ENCODE measurements around the gene CD164L2.

Gene CD164L2

DNA sequence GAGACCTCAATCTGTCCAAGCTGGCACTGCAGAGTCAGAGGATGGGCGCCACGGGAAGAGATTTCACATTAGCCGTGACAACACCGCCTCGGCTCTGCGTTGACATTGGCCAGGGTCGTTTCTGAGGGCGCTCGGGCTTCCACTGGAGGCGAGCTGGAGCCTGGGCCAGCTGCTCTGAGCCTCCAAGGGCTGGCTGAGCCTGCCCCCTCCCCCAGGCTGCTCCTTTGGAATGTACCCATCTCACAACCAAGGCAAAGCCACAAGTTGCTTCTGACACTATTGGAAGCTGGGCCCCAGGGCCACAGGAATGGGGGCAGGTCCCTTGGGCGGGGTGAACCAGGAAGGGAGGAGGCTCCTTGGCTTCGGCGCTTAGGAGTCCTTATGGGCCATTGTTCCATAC is 21.9 kb upstream of the CD164L2 start:
- no peak for DNase-seq (ENCODE audit: low read depth in 2 of 2)

DNA sequence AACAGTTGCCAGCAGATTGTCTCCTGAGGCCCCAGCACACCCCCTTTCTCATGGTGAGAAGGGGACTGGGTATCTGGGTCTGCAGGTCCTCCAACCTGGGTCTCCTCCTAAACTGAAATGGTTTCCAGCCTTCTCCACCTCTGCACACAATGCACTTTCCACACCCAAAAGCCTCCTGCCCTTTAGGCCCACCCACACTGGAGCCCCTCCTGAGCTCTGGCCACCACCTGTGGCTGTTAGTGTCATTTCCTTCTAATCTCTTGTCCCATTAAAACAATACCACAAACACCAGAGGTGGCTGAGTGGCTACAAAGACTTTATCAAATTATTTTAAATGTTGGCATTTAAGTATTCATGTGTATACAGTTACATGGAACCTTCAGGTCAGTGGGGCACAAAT is 20.8 kb upstream of the CD164L2 start:
- DNase-seq (ENCODE audit: low read depth in 2 of 2) = no peak

GRCh38 chr1:27403065-27403726 is 20.1 kb upstream of the CD164L2 start:
- no peak for DNase-seq (ENCODE audit: low read depth in 2 of 2)

DNA sequence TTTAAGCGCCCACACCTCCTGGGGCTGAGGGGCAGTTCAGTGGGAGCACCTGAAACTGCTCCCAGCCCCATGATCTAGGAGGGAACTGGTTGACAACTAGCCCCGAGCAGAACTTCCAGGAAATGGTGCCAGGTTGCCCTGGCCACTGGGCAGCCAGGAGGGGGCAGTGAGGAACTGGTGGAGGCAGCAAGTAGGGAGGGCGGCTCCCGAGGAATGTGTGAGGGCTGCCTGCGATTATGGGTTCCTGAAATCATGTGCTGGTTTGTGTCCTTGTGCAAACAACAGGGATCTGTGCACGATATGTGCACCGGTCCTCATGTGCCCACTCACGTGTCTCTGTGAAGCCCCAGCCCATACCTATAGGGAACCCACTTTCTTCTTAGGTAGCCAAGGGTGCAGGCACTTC is 19.2 kb upstream of the CD164L2 start:
- no peak for DNase-seq (ENCODE audit: low read depth in 2 of 2)

DNA sequence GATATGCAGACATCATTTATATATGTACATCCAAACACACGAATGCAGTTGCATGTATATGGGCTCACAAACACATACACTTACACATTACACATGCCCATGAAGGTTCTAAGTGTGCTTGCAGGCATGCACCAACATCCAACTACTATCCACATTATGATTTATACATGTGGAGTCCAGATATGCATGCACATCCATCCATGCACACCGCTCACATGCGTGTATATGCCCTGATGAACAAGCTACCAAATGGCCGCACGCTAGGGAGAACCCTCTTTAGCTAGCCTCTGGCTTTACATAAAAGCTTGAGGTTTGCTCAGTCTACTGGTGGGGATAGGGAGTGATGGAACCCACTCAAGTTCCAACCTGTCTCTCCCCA is 17.8 kb upstream of the CD164L2 start:
- DNase-seq (ENCODE audit: low read depth in 2 of 2) = no peak

DNA sequence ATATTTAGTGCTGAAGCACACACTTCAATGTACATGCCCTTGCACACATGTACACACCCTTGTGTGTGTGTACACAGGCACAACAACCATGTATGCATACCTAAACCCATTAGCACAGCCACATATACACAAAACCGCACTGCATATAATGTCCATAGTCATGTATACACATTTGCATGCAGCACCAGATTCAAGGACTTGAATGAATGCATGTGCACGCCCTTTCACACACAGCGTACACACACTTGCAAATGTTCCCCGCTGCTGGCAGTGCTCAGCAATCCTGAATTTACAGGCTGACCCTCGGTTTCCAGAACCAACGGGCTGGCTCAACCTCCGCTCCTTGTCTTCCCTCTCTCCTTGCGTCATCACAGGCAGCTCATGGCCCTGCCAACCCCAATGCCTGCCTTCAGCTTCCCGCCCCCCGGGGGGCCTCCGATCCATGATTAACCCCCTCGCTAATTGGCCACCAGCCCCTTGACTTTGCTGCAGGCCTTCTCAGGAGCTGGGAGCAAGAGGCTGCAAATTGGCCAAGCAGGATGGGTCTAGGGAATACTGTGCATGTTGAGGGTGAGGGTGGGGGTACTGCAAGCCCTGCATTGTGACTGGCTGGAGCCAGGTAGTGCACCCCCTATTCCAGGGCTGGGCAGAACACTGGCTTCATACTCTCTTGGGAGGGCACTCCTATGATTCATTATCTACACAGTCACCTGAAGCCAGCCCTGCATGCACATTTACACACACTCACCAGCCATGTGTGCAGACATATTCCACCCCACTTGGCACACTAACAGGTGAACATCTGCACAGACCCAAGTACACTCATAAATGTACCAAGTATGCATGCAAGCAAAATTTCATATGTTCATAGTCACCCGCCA is 17.2 kb upstream of the CD164L2 start:
- DNase-seq (ENCODE audit: low read depth in 2 of 2) = no peak

- DNase-seq (ENCODE audit: low read depth in 2 of 2) = no peak
Measured at GRCh38 chr1:27399251-27400025, 16.3 kb upstream of the CD164L2 start.

DNA sequence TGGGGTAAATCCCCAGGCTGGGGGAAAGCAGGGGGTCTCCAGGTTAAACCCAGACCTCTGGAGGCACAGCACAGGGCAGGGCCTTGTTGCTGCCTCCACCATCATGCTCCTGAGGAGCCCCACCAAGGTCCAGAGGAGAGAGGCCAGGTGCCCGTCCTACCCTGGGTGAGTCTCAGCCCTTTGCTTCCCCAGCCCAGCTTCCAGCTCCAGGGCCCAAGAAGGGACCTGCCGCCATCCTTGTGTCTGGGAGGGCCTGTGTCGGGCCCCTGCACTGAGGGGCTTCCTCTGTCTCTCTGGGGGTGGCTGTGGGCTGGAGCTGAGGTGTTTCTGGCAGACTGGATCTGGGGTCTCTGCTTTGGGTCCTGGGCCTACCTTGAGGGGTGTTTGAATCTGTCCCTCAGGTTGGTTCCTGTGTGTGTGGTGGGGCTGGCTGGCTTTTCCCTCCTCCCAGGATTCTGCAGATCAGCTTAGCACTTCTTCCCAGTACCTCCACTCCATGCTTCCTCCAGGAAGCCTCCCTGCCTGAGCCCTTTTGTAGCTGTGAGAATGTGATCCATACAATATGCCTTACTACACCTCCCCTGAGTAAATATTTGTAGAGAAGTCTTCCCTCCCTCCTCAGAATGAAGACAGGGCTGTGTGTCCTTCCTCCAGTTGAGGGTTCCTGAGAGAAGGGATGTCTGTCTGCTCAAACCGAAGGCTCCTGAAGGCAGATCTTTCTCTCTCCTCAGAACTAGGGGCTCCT is 15.4 kb upstream of the CD164L2 start:
- DNase-seq (ENCODE audit: low read depth in 2 of 2) = no peak

DNA sequence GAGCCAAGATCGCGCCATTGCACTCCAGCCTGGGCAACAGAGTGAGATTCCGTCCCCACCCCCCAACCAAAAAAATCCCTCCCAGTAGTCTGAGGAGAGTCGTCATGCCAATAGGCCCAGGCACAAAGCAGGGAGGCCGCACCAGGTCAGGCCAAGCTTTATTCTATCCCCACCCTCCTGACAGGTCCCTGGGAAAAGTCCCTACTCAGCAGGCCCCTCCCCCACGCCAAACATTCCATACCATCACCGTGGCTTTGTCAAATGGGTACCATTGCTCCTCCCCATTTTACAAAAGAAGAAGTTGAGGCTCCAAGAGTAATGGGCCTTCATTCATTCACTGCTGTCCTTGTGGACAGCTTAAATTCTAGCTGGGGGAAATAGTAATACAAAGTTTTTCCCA is 14.6 kb upstream of the CD164L2 start:
- DNase-seq (ENCODE audit: low read depth in 2 of 2) = no peak

DNA sequence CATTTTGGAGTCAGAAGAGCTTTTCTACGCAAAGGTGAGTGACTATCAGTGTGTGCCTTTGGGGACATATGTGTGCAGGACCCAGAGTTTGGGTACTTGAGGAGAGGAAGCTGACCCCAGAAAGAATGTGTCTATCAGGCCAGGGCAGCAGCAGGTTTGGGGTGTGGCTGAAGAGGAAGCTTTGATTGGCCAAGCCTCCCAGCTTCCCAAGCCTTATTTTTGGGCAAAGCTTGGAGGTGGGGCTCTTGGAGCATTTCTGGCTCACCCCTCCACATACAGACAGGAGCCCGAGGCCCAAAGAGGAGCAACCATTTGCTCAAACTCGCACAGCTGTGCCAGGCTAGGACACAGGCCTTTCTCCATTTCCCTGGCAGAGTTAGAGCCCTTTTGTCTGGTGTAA is 14.0 kb upstream of the CD164L2 start:
- DNase-seq (ENCODE audit: low read depth in 2 of 2) = no peak

DNA sequence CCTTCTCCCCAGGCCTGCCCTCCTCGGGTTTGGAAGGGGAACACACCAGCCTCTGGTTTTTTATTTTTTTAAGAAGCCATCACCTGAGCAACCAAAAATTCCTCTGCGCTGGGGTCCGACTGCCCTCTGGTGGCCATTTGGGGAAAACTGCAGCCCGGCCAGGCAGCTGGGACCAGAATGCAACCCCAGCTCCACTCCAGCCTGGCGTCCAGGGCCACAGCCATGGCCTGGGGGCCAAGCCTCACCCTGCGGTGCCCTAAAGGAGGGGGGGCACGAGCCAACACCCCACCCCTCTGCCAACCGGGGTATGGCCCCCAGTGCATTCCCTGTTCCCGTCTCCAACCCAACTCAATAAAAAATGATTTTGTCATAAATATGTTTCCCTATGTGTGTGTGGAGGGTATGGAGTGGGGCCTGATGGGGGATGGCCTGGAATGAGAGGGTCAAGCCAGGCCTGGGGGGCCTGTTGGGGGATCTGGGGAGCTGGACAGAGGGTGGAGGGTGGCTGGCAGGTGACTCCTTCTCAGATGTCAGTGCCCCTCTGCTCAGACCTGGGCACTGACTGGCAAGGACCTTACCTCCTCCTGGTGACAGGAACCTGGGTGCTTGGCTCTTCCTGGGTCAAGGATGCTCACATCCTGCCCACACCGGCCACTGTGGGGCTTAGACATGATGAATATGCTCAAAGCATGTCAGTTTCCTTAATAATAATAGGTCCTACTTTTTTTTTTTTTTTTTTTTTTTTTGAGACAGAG is 12.5 kb upstream of the CD164L2 start:
- DNase-seq (ENCODE audit: low read depth in 2 of 2) = peak; percentile 53 to 58

GRCh38 chr1:27394925-27395324 is 11.8 kb upstream of the CD164L2 start:
- no peak for DNase-seq (ENCODE audit: low read depth in 2 of 2)

- no peak for DNase-seq (ENCODE audit: low read depth in 2 of 2)
Measured at GRCh38 chr1:27394282-27394658, 11.1 kb upstream of the CD164L2 start.

GRCh38 chr1:27393641-27394281 is 10.6 kb upstream of the CD164L2 start:
- no peak for DNase-seq (ENCODE audit: low read depth in 2 of 2)

DNA sequence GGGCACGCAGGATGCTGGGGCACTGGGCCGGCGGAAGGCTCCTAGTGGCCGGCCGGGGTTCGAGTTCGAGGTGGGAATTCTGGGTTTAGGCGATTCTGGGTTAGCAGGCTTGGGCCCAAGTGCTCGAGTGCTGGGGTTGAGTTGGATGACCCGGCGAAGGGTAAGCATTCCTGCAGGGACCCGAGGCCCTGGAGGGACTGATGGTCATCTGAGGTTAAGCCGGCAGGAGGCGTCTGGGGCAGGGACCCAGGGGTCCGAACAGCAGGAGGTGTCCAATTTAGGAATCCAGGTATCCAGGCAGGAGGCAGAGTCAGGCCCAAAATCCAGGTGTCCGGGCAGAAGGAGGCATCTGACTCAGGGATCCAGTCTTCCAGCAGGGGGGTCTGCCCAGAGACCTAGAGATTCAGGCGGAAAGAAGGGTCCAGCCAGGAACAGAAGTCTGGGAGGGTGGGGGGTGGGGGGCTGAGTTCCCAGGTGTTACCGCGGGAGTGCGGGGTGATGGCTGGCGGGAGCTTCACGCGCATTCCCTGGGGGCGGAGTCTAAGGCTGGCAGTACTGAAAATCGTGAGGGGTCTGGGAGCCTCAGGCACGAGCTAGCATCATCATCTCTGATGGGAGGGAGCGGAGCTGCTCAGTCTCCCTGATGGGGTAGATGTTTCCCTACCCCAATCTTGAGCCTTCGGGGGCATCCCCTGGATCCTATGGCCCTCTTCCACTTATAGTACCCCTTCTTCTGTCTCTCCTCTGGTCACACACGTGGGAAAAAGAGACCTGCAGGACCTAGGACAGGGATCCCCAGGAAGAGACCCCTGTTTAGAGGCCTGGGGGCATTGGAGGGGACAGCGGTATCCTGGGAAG is 9.9 kb upstream of the CD164L2 start:
- no peak for DNase-seq (ENCODE audit: low read depth in 2 of 2)

- DNase-seq (ENCODE audit: low read depth in 2 of 2) = peak; percentile 82 to 84
Measured at GRCh38 chr1:27392096-27392777, 9.1 kb upstream of the CD164L2 start, which contains the start of gene GPR3. Gene GPR3, plus strand, starts transcription at chr1:27392622. Its CDS starts 1,177 bp downstream, at chr1:27393799.

DNA sequence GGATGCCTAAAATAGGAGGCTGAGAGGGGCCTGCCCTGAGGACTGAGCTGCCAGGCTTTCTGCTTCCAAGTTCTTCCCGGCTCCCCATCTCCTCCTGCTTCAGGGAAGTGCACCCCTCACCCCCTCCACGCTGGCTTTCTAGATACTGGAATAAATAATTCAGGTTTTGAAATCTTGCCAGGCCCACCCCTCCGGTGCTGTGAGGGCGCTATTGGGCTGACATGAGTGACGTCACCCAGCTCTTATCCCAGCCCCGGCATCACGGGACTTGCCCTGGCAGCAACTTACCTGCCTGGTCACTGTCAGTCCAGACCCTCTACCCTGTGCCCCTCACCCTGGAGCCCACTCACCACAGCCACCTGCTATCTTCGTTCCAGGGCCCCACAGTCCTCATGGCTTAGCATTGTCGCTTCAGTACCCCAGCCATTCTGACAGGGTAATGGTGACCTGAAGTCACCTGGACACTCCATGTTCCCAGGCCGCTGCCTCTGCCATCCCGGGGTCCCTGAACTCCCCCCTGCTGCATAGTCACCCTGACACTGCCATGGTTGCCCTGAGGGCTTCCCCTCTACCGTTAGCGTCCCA is 8.5 kb upstream of the CD164L2 start:
- DNase-seq (ENCODE audit: low read depth in 2 of 2) = no peak

- peak in 1 of 2 donors; percentile 54 for DNase-seq (ENCODE audit: low read depth in 2 of 2)
Measured at GRCh38 chr1:27388337-27389005, 5.3 kb upstream of the CD164L2 start.

Measured in stimulated activated CD8-positive, alpha-beta memory T cell treated with anti-CD3 and anti-CD28 coated beads, Interleukin-15, amount 100 ng/mL, for 4 hours (primary cell).